Liver (tissue), 3 donors: ENCODE results near the gene ZSWIM6.

Experiments used
- FOXA1 ChIP-seq: IDR thresholded peaks from 2 replicates; pipeline ENCODE4 v1.6.1; 2016; ENCODE audit warnings: antibody characterized with exemption
- SP1 ChIP-seq: IDR thresholded peaks from 2 replicates; pipeline ENCODE4 v1.6.1; 2018; ENCODE audit warnings: antibody characterized with exemption, mild to moderate bottlenecking
- YY1 ChIP-seq: IDR thresholded peaks from 2 replicates; pipeline ENCODE4 v1.6.1; 2016; ENCODE audit warnings: antibody characterized with exemption, mild to moderate bottlenecking
- TF ChIP-seq, protein P1 (sequence below): fragments of 150-350 bp; IDR thresholded peaks from 2 replicates; pipeline ENCODE4 v1.5.1; 2017; ENCODE audit warnings: improper control_type of control experiment, low read depth, low read length; ENCODE audit not compliant: missing input control
- TF ChIP-seq, protein P2 (sequence below): IDR thresholded peaks from 2 replicates; pipeline ENCODE4 v1.6.1; 2016; ENCODE audit warnings: antibody characterized with exemption
- donor health status: healthy.
- donor health status: healthy.

- TF ChIP-seq, protein P1, sequence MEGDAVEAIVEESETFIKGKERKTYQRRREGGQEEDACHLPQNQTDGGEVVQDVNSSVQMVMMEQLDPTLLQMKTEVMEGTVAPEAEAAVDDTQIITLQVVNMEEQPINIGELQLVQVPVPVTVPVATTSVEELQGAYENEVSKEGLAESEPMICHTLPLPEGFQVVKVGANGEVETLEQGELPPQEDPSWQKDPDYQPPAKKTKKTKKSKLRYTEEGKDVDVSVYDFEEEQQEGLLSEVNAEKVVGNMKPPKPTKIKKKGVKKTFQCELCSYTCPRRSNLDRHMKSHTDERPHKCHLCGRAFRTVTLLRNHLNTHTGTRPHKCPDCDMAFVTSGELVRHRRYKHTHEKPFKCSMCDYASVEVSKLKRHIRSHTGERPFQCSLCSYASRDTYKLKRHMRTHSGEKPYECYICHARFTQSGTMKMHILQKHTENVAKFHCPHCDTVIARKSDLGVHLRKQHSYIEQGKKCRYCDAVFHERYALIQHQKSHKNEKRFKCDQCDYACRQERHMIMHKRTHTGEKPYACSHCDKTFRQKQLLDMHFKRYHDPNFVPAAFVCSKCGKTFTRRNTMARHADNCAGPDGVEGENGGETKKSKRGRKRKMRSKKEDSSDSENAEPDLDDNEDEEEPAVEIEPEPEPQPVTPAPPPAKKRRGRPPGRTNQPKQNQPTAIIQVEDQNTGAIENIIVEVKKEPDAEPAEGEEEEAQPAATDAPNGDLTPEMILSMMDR, result no peak
- TF ChIP-seq, protein P2, sequence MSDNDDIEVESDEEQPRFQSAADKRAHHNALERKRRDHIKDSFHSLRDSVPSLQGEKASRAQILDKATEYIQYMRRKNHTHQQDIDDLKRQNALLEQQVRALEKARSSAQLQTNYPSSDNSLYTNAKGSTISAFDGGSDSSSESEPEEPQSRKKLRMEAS, result no peak
- TF ChIP-seq YY1 (no peak), SP1 (no peak), FOXA1 (no peak)
These were observed 108.0 kb downstream of the ZSWIM6 start for GRCh38 chr5:61440086-61440485.
